Measurements from ENCODE around the gene FCN3.
"Not testable (repeated sequence)": the region's sequence is repeated elsewhere in the genome, so short reads cannot be mapped to it uniquely, and the experiment has no call there.

The FCN3 gene

GRCh38 chr1:27374362-27375086, at the start of gene FCN3:
Gene FCN3, minus strand, starts transcription at chr1:27374824. Its CDS starts 6 bp downstream, at chr1:27374818.
- DNase-seq, result no peak

GRCh38 chr1:27423709-27424108, 49.1 kb upstream of the FCN3 start:
- no peak for DNase-seq

- DNase-seq, result peak; percentile 79
Measured at GRCh38 chr1:27418326-27419185, 43.9 kb upstream of the FCN3 start.

- DNase-seq, result no peak
Measured at GRCh38 chr1:27417713-27418112, 43.1 kb upstream of the FCN3 start.

GRCh38 chr1:27416387-27417111, 41.9 kb upstream of the FCN3 start:
- DNase-seq, result no peak

- DNase-seq, result no peak
Measured at GRCh38 chr1:27414091-27414490, 39.5 kb upstream of the FCN3 start.

- DNase-seq, result no peak
Measured at GRCh38 chr1:27413004-27413403, 38.4 kb upstream of the FCN3 start.

GRCh38 chr1:27412502-27412901, 37.9 kb upstream of the FCN3 start:
- DNase-seq, result no peak

- DNase-seq, result no peak
Measured at GRCh38 chr1:27410709-27411108, 36.1 kb upstream of the FCN3 start.

- DNase-seq, result no peak
Measured at GRCh38 chr1:27409669-27410068, 35.0 kb upstream of the FCN3 start.

- DNase-seq, result no peak
Measured at GRCh38 chr1:27408151-27408550, 33.5 kb upstream of the FCN3 start.

GRCh38 chr1:27406791-27407190, 32.2 kb upstream of the FCN3 start:
- DNase-seq, result not testable (repeated sequence)

GRCh38 chr1:27406362-27406680, 31.7 kb upstream of the FCN3 start:
- no peak for DNase-seq

GRCh38 chr1:27405598-27406361, 31.2 kb upstream of the FCN3 start:
- DNase-seq, result not testable (repeated sequence)

- DNase-seq, result no peak
Measured at GRCh38 chr1:27405074-27405473, 30.4 kb upstream of the FCN3 start.

GRCh38 chr1:27403931-27404330, 29.3 kb upstream of the FCN3 start:
- DNase-seq, result no peak

- peak; percentile 89 for DNase-seq
Measured at GRCh38 chr1:27403065-27403726, 28.6 kb upstream of the FCN3 start.

GRCh38 chr1:27402349-27402754, 27.7 kb upstream of the FCN3 start:
- no peak for DNase-seq

GRCh38 chr1:27400963-27401341, 26.3 kb upstream of the FCN3 start:
- no peak for DNase-seq

- DNase-seq, result no peak
Measured at GRCh38 chr1:27400082-27400962, 25.7 kb upstream of the FCN3 start.
